NCI-H226 (cell line): Measurements from ENCODE around the gene TNNI2.
"Not testable (repeated sequence)": the region's sequence is repeated elsewhere in the genome, so short reads cannot be mapped to it uniquely, and the experiment has no call there.

Source experiments
- DNase-seq: peaks from one replicate; pipeline ENCODE4 v3.0.0-alpha.2; 2015

TNNI2 gene

DNA sequence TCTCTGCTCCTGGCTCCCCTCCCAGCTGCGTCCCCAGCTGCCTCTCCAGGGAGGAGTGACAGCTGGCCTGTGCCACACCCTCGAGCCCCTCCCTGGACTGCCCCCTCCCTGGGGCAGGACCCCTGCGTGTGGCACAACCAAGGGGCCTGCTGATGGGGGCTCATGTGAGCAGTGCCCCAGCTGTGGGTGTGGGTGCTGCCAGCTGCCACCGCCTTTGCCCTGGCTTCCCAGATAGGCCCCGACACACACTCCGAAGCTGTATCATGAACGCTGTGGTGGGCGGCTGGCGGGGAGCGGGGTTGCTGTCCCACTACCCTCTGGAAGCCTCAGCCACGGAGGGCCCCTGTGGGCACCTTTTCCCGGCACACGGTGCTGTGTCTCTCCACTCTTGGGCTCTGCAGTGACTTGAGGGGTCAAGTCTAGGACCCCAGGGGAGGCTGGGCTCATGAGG lies 37.1 kb downstream of the TNNI2 start:
- not testable (repeated sequence) for DNase-seq

DNA sequence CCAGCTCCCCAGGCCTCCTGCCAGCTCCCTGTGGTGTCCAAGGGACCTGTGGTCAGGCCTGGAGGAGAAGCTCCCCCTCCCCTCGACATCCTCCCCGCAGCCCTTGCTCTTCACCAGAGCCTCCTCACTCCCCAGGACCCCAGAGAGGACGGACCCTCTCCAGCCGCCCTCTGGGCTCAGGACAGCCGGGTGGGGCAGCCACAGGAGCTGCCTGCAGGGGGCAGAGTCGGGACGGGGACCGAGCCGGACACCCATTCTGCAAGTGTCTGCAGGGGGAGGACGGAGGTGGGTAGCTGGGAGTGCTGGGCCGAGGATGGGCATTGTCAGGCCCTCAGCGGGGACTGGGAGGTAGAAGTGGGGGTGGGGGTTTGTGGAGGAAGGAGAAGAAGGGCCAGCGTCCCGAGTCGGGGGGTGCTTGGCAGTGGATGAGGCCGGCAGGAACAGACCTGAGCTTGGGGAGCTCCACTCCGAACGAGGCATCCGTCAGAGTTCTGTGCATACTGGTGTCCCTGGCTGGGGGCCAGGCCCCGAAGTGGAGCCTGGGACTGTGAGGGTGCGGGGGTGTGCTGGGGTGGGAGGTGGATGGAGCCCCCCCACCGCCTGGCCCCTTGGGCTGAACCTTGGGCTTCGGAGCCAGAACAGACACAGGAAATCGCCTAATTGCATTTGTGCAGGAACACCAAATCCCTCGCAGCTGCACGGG lies 37.7 kb downstream of the TNNI2 start:
- no peak for DNase-seq

- no peak for DNase-seq
These were observed 38.7 kb downstream of the TNNI2 start for GRCh38 chr11:1877211-1878136.

- DNase-seq = no peak
These were observed 39.6 kb downstream of the TNNI2 start for GRCh38 chr11:1878137-1879031.

DNA sequence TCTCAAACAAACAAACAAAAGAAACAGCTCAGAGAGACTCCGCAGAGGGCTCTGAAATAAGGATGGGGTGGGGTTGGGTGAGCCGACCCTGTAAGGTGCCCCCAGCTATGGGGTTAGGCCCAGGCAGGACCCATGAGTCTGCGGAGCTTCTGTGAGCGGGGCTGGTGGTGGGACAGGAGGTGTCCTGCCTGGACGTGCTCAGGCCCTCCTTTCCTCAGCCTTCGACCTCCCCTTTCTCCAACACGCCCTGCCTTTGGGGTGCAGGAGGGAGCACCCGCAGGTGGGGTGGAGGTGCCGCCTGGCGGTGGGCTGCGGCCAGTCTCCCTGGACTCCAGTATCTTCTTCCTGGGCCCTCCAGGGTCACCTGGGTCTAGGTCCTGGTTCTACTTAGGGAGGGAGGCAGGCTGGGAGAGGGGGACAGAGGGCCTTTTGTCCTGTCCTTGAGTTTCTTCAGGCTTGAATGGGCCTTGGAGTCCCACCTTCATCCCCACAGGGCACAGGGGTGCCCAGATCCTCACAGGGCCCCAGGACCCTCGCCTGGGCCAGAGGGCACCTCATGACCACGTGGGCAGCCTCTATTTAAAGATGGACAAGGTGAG lies 40.7 kb downstream of the TNNI2 start:
- no peak for DNase-seq

- no peak for DNase-seq
These were observed 41.4 kb downstream of the TNNI2 start for GRCh38 chr11:1879941-1880720.

GRCh38 chr11:1880746-1881441 lies 42.1 kb downstream of the TNNI2 start:
- no peak for DNase-seq

DNA sequence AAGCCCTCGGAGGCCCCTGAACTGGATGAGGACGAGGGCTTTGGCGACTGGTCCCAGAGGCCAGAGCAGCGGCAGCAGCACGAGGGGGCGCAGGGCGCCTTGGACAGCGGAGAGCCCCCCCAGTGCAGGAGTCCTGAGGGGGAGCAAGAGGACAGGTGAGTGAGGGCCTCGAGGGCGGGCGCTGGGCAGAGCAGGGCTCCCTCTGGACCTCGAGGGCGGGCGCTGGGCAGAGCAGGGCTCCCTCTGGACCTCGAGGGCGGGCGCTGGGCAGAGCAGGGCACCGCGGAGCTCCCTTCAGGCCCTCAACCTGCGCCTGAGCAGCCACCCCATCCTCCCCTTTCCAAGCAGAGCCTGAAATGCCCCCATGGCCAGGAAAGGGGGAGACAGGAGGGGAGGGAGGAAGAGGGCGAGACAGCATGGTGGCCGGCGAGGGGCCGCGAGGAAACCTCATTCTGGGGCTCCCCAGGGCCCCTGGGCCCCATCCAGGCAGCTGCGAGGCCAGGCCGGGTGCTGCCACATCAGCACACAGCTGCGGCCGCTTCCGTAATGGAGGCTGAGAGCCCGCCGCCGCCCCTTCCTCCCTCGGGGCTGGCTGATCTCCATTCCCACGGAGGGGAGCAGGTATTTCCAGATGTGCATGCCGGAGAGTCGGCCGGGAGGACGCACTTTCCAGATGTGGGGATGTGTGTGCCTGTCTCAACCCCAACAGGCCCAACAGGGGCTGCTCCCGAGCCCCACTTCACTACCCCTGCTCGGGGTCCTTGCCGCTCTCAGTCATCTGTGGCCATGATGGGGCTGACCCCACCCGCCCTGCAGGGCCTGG lies 42.9 kb downstream of the TNNI2 start:
- no peak for DNase-seq

DNA sequence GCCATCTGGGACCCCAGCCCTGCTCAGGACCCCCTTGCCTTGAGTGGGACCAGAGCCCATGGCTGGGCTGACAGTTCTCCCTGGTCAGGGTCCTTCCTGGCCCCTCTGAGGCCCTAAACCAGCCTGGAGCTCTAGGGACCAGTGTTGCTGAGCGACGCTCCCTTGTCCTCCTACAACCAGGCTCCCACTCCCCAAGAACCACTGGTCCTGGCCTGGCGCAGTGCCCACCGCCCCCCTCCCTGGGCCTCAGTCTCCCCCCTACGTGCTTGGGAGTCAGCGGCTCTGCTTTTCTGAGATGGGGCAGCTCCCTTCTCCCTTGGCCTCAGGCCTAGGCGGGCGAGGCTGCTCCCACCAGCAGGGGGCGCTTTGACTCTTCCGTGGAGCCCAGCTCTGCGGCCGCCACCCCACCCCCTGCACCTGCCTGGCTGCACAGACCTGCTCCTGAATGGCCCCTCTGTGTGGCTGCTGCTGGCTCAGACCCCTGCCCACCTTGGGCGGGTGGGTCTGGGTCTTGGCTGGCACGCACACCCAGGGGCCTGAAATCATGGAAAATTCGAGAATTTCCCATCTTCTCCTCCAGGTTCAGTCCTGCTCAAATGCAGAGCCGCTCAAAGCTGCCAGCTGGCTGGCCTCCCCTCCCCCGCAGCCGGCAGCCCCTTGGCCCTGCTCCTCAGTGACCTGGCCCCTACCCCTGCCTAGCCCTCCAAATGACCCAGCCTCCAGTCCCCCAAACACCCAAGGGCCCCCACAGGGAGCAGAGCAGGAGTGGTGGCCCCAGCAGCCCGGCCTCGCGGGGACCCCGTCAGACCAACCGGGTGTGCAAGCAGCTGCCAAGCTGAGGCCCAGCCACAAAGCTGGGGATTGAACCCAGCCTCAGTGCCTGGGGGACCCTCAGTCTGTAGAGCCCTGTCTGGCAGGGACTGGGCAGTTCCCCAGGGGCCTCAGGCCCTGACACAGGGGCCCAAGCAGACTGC lies 43.8 kb downstream of the TNNI2 start:
- peak; percentile 38 for DNase-seq

DNA sequence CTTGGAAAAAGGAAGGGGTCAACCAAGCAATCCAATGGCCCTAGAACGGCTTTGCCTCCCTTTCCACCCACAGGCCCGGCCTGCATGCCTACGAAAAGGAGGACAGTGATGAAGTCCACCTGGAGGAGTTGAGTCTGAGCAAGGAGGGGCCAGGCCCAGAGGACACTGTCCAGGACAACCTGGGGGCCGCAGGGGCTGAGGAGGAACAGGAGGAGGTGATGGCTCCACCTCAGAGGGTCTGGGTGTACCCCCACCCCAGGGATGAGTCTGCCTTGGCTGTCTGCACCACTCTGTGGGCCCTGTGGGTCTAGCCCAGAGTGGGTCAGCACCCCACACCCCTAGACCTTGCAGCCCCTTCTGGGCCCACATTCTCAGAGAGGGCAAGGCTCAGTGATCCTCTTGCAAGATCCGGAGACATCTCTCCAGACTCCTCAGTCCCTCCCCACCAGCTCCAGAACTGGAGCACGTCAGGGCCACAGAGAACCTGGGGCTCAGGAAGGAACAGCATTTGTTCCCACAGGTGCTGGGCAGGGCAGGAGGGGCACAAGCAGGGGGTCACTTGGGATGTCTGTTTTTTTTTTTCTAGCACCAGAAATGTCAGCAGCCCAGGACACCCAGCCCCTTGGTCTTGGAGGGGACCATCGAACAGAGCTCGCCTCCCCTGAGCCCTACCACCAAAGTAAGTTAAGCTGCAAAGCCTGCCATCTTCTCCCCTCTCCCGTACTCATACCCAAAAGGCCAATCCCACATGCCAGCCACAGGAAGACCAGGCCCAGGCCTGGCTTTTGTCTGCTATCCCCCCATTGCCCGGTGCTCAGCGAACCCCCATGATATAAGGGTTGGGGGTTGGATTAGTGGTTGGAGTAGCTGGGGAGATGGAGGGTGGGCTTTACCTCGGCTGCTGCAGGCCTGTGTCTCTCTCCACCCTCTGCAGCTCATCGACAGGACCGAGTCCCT lies 44.8 kb downstream of the TNNI2 start:
- DNase-seq = no peak

GRCh38 chr11:1884303-1884700 lies 45.5 kb downstream of the TNNI2 start:
- DNase-seq = no peak

- DNase-seq = not testable (repeated sequence)
These were observed 47.8 kb downstream of the TNNI2 start for GRCh38 chr11:1886551-1886950.

GRCh38 chr11:1887451-1888346 lies 48.9 kb downstream of the TNNI2 start:
- DNase-seq = no peak

- DNase-seq = no peak
These were observed 49.6 kb downstream of the TNNI2 start for GRCh38 chr11:1888347-1888753.

- no peak for DNase-seq
These were observed 50.0 kb downstream of the TNNI2 start for GRCh38 chr11:1888811-1889210.

DNA sequence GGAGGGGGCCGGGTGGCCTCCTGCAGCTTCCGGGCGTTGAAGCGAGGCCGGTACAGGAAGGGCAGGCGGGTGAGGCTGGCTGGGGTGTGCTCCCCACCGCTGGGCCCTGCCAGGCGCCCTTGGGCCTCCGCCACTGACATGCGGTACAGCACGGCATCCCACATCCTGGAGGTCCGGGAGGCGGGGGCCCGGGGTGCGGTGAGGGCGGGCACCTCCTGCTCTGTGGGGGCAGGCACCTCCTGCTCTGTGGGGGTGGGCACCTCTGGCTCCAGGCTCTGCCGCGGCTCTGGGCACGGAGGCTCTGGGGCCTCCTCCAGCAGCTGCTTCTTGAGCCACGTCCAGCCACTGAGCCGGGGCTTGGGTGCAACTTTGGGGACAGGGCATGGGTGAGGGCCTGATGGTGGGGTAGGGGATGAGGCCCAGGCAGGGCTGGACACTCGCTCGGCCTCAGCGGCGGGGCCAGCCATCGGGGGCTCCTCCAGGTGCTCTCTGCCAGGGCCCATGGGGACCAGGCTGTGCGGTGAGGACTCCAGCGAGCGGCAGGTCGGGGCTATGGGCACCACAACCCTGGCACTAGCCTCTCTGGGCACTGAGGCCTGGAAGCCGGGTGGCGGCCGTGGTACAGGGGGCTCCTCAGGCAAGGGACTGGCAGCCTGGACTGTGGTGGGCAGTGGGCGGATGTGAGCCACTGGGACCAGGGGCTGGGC lies 50.6 kb downstream of the TNNI2 start:
- no peak for DNase-seq
